OCI-LY7 (cell line): ENCODE results near the gene MACROD2. TPM values are rescaled to one million over a fixed set of nuclear protein-coding genes. Genes with fewer than 3 reads are reported as not detected.

Source experiments
- BruUV-seq: library from RNA; stranded (reverse); fragments of 400-500 nt; replicated peaks from 2 replicates; lab custom pipeline; 2021; lab: Mats Ljungman, UMichigan
- CTCF ChIA-PET: fragments of 300-600 bp; sonication (Branson Sonifier 250); formaldehyde crosslinking; loops from one replicate; lab custom pipeline; 2022; ENCODE audit warnings: antibody characterized with exemption; ENCODE audit not compliant: unreplicated experiment; lab: Charles Lee
- POLR2A ChIA-PET: fragments of 300-600 bp; sonication (Branson Sonifier 250); formaldehyde crosslinking; loops from one replicate; lab custom pipeline; 2022; ENCODE audit warnings: antibody characterized with exemption; lab: Charles Lee
- DNase-seq: peaks from one replicate; pipeline ENCODE4 v3.0.0-alpha.2; 2015; ENCODE audit warnings: low spot score
- H2AFZ ChIP-seq: fragments of 200-600 bp; sonication (generic), shearing (Covaris generic); 2 replicates; pipeline ENCODE4 v1.6.1; 2014; ENCODE audit warnings: mild to moderate bottlenecking, antibody characterized with exemption, low read length, moderate library complexity
- H3K27ac ChIP-seq: fragments of 200-600 bp; sonication (generic); 2 replicates; pipeline ENCODE4 v1.5.1; 2014; ENCODE audit warnings: mixed run types, low read depth, mild to moderate bottlenecking, moderate library complexity, low read length, inconsistent platforms; ENCODE audit not compliant: poor library complexity, severe bottlenecking
- H3K36me3 ChIP-seq: fragments of 200-600 bp; sonication (generic); 2 replicates; pipeline ENCODE4 v1.6.1; 2014; ENCODE audit warnings: mild to moderate bottlenecking, antibody characterized with exemption, low read length, moderate library complexity, mixed read lengths; ENCODE audit not compliant: insufficient read depth
- H3K4me1 ChIP-seq: fragments of 200-600 bp; sonication (generic); 2 replicates; pipeline ENCODE4 v1.5.1; 2014; ENCODE audit warnings: mild to moderate bottlenecking, low read length; ENCODE audit not compliant: insufficient read depth, poor library complexity, severe bottlenecking
- H3K4me2 ChIP-seq: fragments of 200-600 bp; sonication (generic); 2 replicates; pipeline ENCODE4 v1.6.1; 2014; ENCODE audit warnings: mild to moderate bottlenecking, low read length
- H3K4me3 ChIP-seq: fragments of 200-600 bp; sonication (generic); 2 replicates; pipeline ENCODE4 v1.5.1; 2014; ENCODE audit warnings: mild to moderate bottlenecking, low read depth, low read length; ENCODE audit not compliant: poor library complexity, severe bottlenecking
- H3K79me2 ChIP-seq: fragments of 200-600 bp; sonication (generic); 2 replicates; pipeline ENCODE4 v1.6.1; 2016; ENCODE audit warnings: low read depth, mild to moderate bottlenecking, low read length, moderate library complexity, mixed read lengths; ENCODE audit not compliant: insufficient read depth
- H3K9me2 ChIP-seq: fragments of 200-600 bp; sonication (generic); 2 replicates; pipeline ENCODE4 v1.6.1; 2016; ENCODE audit warnings: mild to moderate bottlenecking, low read length, mixed read lengths; ENCODE audit not compliant: insufficient read depth
- H3K9me3 ChIP-seq: fragments of 200-600 bp; sonication (generic); 2 replicates; pipeline ENCODE4 v1.6.1; 2014; ENCODE audit warnings: mild to moderate bottlenecking, mixed run types, low read length, mixed read lengths
- H4K20me1 ChIP-seq: fragments of 200-600 bp; sonication (generic); 2 replicates; pipeline ENCODE4 v1.6.1; 2014; ENCODE audit warnings: mild to moderate bottlenecking, antibody characterized with exemption, low read length, moderate library complexity, mixed read lengths; ENCODE audit not compliant: insufficient read depth
- CTCF ChIP-seq: fragments of 200-600 bp; sonication (generic); conservative IDR thresholded peaks from 2 replicates; pipeline ENCODE4 v1.5.1; 2014; ENCODE audit warnings: mild to moderate bottlenecking, antibody characterized with exemption, low read length, moderate library complexity, mixed read lengths
- EZH2phosphoT487 ChIP-seq: fragments of 200-600 bp; sonication (generic); IDR thresholded peaks from 2 replicates; pipeline ENCODE4 v1.6.1; 2018; ENCODE audit warnings: low read depth, borderline replicate concordance, mild to moderate bottlenecking, mixed run types, antibody characterized with exemption, low read length, moderate library complexity, mixed read lengths
- intact Hi-C: fragments of 100-400 bp; cut with micrococcal nuclease; formaldehyde crosslinking; loops from one replicate; pipeline ENCODE4 v1.10.0; 2022; ENCODE audit not compliant: unreplicated experiment
- total RNA-seq, 2 experiments: library from RNA; depleted of rRNA in 1 of 2; stranded (reverse); fragments of >200 nt in 1 of 2; shearing (Covaris generic) in 1 of 2; gene quantifications; 2 replicates each; pipeline ENCODE4 v1.2.3, GENCODE V29; 2014 to 2022

MACROD2 gene
- total RNA-seq, 2 experiments from 2014 or later = 0.09 to 4.5 TPM

DNA sequence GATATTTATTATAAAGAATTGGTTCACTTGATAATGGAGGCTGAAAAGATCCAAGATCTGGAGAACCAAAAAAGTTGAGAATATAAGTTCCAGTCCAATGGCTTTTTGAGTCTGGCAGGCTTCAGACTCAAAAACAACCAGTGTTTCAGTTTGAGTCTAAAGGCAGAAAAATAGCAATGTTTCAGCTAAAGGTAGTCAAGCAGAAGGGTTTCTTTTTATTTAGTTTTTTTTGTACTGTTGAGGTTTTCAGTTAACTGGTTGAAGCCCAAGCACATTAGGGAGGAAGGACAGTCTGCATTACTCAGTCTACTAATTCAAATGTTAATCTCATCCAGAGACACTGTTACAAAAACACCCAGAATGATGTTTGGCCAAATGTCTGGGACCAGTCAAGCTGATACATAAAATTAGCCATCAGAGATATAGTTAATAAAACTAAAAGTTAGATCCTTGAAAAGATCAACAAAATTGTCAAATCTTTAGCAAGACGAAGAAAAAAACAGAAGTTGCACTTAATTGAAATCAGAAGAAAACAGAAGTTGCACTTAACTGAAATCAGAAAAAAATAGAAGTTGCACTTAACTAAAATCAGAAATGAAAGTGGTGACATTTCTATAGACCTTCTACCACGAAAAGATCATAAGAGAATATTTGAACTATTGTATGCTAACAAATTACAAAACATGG, 1322.4 kb downstream of the MACROD2 start:
- intact Hi-C loops = no loop called here
- TF ChIP-seq CTCF = no peak
- TF ChIP-seq EZH2phosphoT487 = no peak
- BruUV-seq = no TSS peak

GRCh38 chr20:15318682-15319081, 1323.4 kb downstream of the MACROD2 start:
- H3K27ac ChIP-seq = no peak overlapping the region
- H3K9me3 ChIP-seq = no peaks in the 10 kb centered on the region
- no peaks in the 10 kb centered on the region for H3K79me2 ChIP-seq
- no peak for DNase-seq
- intact Hi-C loops = no loop called here
- H3K9me2 ChIP-seq = no peaks in the 10 kb centered on the region
- H3K36me3 ChIP-seq = no peaks in the 10 kb centered on the region
- TF ChIP-seq CTCF = no peak
- TF ChIP-seq EZH2phosphoT487 = no peak
- no peak overlapping the region for H3K4me3 ChIP-seq
- H3K4me1 ChIP-seq = no peaks in the 10 kb centered on the region
- POLR2A ChIA-PET = no interaction called here
- BruUV-seq = no TSS peak
- H4K20me1 ChIP-seq = no peaks in the 10 kb centered on the region
- no peak overlapping the region for H3K4me2 ChIP-seq
- CTCF ChIA-PET = no interaction called here
- H2AFZ ChIP-seq = no peak overlapping the region

More for the DNA sequence above, 1322.4 kb downstream of the MACROD2 start:
- Histone ChIP-seq H3K4me1 (no peaks in the 10 kb centered on the region), H3K4me2 (no peak overlapping the region), H3K9me3 (no peaks in the 10 kb centered on the region), H3K9me2 (no peaks in the 10 kb centered on the region), H3K36me3 (no peaks in the 10 kb centered on the region), H2AFZ (no peak overlapping the region), H3K79me2 (no peaks in the 10 kb centered on the region), H3K4me3 (no peak overlapping the region), H3K27ac (no peak overlapping the region), H4K20me1 (no peaks in the 10 kb centered on the region)
- ChIA-PET CTCF (no interaction called here), POLR2A (no interaction called here)
- DNase-seq = no peak

DNA sequence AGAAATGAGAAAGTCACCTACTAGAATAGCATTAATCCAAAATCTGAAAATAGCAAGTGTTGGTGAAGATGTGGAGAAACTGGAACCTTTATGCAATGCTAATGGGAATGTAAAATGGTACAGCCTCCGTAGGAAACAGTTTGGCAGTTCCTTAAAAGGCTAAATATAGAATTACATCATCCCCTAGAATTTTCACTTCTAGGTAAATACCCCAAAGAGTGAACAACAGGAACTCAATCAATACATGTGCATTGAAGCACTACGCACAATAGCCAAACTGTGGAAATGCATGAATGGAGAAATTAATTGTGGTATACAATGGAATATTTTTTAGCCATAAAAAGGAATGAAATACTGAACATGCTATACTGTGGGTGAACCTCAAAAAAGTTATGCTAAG, 1324.1 kb downstream of the MACROD2 start:
- intact Hi-C loops = no loop called here
- Histone ChIP-seq H3K36me3 (no peaks in the 10 kb centered on the region), H3K4me3 (no peak overlapping the region), H2AFZ (no peak overlapping the region), H3K9me2 (no peaks in the 10 kb centered on the region), H4K20me1 (no peaks in the 10 kb centered on the region), H3K4me1 (no peaks in the 10 kb centered on the region), H3K9me3 (no peaks in the 10 kb centered on the region), H3K4me2 (no peak overlapping the region), H3K79me2 (no peaks in the 10 kb centered on the region), H3K27ac (no peak overlapping the region)
- POLR2A ChIA-PET = interaction anchor here (0.6 kb wide), 1 partner anchor 1212 kb away, joined by 3 read pairs; no protein-coding TSS in a partner anchor
- no peak for DNase-seq
- TF ChIP-seq EZH2phosphoT487 (no peak), CTCF (no peak)
- no TSS peak for BruUV-seq
- CTCF ChIA-PET = no interaction called here
